ENCODE results near the gene ANKRD9.
"Not testable (repeated sequence)": the region's sequence is repeated elsewhere in the genome, so short reads cannot be mapped to it uniquely, and the experiment has no call there.

The ANKRD9 gene

DNA sequence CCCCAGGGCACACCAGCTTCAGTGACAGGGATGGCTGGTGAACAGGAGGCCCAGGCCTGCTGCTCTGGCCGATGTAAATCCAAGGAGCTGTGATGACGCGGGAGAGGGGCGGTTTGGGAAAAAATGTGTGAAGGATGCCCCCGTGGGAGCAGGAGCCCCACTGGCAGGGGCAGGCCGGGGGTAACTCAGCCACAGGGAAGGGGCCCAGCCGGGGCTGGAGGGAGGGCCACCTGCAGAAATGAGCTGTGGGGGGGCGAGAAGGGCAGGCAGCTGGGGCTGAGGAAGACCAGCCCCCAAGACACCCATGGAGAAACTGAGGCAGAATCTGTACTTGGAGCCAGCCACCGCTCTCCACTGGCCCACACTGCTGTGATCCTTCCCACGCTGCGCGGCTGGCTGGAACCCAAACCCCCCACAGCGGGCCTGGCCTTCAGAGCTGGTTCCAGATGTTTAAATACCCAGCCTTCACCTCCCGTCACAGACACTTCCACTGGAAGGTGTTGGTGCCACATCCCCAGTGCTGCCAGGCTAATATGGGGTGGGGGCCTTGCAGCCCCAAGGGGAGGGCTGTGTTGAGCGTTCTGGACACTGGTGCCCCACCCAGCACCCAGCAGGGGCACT, 28.5 kb upstream of the ANKRD9 start:
- DNase-seq = no peak

GRCh38 chr14:102532204-102532658, 22.7 kb upstream of the ANKRD9 start:
- no peak for DNase-seq

DNA sequence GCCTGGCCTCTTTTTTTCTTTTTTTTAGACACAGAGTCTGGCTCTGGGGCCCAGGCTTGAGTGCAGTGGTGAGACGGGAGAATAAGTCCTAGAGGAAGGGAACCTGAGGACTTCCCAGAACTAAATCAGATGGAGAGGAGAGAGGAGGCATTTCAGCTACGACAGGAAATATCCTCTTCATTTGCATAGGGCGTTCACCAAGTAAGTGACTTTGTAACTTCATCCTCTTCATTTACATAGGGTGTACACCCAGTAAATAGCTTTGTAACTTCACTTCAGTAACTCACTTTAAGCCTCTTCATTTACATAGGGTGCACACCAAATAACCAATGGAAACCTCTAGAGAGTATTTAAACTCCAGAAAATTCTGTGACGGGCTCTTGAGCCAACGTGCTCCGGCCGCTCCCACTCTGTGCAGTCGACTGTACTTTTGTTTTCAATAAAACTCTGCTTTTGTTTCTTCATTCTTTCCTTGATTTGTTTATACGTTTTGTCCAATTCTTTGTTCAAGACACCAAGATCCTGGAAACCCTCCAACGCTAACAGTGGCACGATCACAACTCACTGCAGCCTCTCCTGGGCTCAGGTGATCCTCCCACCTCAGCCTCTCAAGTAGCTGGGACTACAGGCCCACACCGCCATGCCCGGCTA, 21.4 kb upstream of the ANKRD9 start:
- DNase-seq = no peak

DNA sequence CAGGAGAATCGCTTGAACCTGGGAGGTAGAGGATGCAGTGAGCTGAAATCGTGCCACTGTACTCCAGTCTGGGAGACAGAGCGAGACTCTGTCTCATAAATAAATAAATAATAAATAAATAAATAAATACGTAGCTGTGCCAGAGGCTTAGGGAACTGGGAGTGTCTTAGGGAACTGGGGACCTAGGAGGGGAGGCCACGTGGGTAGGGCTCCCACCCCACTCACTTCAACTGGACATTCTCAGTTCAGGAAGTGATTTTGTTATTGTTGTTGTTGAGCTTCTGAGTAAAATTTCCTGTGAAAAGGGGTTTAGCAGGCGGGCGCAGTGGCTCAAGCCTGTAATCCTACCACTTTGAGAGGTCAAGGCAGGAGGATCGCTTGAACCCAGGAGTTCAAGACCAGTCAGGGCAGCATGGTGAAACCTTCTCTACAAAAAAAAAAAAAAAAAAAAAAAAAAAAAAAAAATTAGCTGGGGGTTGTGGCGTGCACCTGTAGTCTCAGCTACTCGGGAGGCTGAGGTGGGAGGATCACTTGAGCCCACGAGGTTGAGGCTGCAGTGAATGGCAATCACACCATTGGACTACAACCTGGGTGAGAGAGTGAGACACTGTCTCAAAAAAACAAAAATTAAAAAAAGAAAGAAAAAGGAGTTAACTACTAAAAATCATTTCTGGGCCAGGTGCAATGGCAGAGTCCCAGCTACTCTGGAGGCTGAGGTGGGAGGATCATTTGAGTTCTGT, 19.0 kb upstream of the ANKRD9 start:
- no peak for DNase-seq

DNA sequence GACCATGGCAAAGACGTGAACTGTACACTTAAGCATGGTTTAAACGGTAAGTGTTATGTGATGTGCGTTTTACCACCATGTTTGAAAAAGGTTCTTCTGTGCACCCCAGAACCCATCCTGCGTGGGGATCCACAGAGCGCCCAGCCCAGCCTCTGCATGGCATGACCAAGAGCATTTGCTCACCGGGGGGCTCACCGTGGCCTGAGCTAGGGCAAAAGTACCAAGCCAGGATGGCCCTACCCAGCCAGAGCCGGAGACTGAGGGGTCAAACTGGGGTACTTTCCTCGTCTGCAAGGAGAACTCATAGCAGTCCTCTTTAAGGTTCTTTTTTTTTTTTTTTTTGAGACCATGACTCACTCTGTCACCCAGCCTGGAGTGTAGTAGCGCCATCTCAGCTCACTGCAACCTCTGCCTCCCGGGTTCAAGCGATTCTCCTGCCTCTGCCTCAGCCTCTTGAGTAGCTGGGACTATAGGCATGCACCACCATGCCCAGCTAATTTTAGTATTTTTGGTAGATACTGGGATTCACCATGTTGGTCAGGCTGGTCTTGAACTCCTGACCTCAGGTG, 16.4 kb upstream of the ANKRD9 start:
- DNase-seq = peak; percentile 21

DNA sequence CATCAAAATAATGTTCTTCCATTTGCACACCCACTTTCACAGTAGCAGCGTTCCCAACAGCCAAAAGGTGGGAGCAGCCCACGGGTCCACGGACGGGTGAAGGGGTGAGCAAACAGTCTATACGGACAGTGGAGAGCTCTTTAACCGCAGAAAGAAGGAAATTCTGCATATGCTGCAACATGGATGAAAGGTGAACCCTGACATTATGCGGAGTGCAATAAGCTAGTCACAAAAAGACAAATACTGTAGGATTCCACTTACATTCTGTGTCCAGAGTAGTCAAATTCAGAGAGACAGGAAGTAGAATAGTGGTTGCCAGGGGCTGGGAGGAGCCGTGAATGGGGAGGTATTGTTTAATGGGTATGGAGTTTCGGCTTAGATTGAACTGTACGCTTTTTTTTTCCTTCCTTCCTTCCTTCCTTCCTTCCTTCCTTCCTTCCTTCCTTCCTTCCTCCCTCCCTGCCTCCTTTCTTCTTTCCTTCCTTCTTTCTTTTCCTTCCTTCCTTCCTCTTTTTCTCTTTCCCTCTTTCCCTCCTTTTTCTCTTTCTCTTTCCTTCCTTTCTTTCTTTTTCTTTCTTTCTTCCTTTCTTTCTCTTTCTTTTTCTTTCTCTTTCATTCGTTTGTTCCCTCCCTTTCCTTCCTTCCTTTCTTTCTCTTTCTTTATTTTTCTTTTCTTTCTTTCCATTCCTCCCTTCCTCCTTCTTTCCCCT, 15.8 kb upstream of the ANKRD9 start:
- peak; percentile 74 for DNase-seq

GRCh38 chr14:102524451-102525218, 15.1 kb upstream of the ANKRD9 start:
- DNase-seq = peak; percentile 98

- DNase-seq = no peak
Observed at GRCh38 chr14:102523569-102524450, 14.2 kb upstream of the ANKRD9 start.

DNA sequence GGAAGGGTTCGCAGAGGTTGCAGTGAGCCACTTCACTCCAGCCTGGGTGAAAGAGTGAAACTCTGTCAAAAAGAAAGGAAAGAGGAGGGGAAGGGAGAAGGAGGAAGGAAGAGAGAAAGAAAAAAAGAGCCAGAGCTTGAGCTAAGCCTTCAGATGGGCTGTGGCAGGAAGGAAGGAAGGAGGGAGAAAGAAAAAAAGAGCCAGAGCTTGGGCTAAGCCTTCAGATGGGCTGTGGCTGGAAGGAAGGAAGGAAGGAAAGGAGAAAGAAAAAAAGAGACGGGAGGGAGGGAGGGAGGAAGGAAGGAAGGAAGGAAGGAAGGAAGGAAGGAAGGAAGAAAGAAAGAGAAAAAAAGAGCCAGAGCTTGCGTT, 13.6 kb upstream of the ANKRD9 start:
- DNase-seq = no peak

DNA sequence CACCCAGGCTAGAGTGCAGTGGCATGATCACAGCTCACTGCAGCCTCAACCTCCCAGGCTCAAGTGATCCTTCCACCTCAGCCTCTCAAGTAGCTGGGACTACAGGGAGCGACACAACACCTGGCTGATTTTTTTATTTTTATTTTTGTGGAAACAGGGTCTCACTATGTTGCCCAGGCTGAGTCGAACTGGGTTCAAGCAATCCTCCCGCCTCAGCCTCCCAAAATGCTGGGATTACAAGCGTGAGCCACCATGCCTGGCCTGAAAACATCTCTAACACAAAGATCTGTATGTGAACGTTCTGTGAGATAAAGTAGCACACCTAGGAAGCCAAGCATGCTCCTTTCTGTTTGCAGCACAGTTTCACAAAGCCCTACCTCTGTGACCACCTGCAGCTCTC, 10.1 kb upstream of the ANKRD9 start:
- not testable (repeated sequence) for DNase-seq

DNA sequence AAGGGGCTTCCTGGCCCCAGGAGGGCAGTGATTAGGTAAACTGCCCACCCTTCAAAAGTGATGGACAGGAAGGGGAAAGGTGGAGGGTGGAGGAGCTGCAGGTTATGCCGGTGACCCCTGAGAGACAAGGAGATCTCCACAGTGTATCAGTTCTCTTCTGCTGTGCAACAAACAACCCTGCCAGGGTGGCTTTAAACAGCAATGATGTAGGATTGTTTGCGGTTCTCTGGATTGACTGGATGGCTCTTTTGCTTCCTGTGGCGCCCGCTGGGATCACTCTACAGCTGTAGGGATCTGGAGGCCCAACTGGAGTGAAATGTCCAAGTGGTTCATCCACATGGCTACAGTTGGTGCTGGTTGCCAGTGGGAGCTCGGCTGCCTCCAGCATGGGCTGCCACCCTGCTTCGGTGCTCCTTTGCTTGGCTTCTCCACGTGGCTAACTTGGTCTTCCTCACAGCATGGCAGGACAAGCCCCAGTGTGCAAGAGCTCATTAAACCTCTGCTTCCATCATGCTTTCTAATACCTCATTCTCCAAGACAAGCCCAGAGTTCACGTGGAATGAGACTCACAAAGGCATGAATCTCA, 8.6 kb upstream of the ANKRD9 start:
- DNase-seq = peak; percentile 17

GRCh38 chr14:102517392-102518062, 8.0 kb upstream of the ANKRD9 start:
- peak; percentile 52 for DNase-seq

DNA sequence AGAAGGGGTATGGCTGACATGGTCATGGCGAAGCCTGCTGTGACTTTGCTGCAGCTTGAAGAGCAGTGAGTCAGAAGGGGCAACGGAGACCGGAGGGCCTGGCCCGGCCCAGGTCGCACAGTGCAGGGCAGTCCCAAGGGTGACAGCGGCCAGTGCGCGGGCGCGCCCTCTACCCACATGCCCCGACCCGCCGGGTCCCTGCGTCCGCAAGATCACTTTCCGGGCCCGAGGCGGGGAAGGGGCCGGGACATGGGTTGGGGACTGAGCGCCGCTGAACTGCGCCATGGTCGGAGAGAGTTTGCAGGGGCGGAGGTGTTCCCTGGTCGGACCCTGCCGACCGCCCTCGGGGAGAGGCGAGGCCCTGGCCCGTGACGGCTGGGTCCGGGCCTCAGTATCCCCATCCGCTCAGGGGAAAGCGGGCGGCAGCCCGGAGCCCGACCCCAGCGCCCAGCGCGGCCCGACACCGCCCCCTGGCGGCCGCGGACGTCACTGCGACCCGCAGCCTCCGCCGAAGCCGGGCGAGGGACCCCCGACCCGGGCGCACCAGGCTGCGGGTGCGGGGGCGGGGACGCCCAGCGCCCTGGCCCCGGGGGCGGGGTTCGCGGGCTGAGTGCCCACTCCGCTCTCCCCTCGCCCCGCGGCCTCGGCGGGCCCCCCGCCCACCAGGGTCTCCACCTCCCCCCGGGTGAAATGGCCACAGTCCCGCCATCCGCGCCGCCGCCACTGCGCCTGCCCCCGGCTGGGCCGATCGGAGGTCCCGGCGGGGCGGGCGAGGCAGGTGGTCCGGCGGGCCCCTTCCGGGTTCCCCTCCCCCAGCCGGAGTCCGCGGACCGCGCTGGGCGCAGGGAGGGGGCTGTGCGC, 7.2 kb upstream of the ANKRD9 start:
- DNase-seq = peak; percentile 58

DNA sequence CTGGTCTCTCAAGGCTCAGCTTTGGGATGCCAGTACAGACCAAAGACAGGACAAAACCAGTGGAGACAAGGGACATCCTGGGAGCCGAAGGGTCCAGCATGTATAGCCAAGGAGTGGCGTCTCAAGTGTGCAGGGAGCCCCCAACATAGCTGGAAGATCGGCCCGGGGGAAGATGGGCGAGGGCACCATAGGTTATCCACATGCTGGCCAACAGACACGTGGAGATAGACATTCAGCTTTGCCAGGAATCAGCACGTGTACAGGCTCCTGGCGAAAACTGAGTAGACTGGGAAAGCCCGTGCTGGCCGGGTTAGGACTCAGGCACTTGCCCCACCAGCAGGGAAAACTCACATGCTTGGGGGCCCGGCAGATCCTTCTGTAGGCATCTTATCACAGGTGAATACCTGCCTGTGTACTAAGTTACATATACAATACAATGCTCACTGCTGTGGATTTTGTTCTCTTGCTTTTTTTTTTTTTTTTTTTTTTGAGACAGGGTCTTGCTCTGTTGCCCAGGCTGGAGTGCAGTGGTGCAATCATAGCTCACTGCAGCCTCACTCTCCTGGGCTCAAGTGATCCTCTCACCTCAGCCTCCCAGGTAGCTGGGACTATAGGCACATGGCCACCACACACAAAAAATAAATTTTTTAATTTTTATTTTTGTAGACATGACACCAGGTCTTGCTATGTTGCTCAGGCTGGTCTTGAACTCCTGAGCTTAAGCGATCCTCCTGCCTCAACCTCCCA, 5.6 kb upstream of the ANKRD9 start:
- no peak for DNase-seq

GRCh38 chr14:102513899-102514772, 4.6 kb upstream of the ANKRD9 start:
- no peak for DNase-seq

- DNase-seq = no peak
Observed at GRCh38 chr14:102512793-102513300, 3.3 kb upstream of the ANKRD9 start.

GRCh38 chr14:102511538-102511937, 2.0 kb upstream of the ANKRD9 start:
- DNase-seq = no peak
